ENCODE data around the gene TNFRSF25.

GRCh38 chr1:6477039-6477820 is 11.3 kb upstream of the TNFRSF25 start:
- TF ChIP-seq CTCF (IDR thresholded peaks at IDR 0.05; ENCODE audit: poor library complexity): no peak
- TF ChIP-seq EZH2phosphoT487 (IDR thresholded peaks at IDR 0.05; ENCODE audit: low read depth, severe bottlenecking, unreplicated experiment): no peak
- no peak for TF ChIP-seq EZH2 (IDR thresholded peaks at IDR 0.05; ENCODE audit: borderline replicate concordance)
